Fibroblast of mammary gland (primary cell): ENCODE measurements around the gene JADE3.

Experiments used
- DNase-seq: peaks from one replicate; pipeline ENCODE4 v3.0.0-alpha.2; 2010; ENCODE audit warnings: low read depth
- H3K4me3 ChIP-seq: 2 replicates; pipeline ENCODE4 v1.5.1; 2011; ENCODE audit warnings: low read depth, mild to moderate bottlenecking, low read length, moderate library complexity; ENCODE audit not compliant: control insufficient read depth
- TF ChIP-seq, protein P1 (sequence below): conservative IDR thresholded peaks from 2 replicates; pipeline ENCODE4 v1.5.1; 2011; ENCODE audit warnings: low read depth, low read length, inconsistent platforms; ENCODE audit not compliant: control insufficient read depth, insufficient read depth

JADE3 gene

DNA sequence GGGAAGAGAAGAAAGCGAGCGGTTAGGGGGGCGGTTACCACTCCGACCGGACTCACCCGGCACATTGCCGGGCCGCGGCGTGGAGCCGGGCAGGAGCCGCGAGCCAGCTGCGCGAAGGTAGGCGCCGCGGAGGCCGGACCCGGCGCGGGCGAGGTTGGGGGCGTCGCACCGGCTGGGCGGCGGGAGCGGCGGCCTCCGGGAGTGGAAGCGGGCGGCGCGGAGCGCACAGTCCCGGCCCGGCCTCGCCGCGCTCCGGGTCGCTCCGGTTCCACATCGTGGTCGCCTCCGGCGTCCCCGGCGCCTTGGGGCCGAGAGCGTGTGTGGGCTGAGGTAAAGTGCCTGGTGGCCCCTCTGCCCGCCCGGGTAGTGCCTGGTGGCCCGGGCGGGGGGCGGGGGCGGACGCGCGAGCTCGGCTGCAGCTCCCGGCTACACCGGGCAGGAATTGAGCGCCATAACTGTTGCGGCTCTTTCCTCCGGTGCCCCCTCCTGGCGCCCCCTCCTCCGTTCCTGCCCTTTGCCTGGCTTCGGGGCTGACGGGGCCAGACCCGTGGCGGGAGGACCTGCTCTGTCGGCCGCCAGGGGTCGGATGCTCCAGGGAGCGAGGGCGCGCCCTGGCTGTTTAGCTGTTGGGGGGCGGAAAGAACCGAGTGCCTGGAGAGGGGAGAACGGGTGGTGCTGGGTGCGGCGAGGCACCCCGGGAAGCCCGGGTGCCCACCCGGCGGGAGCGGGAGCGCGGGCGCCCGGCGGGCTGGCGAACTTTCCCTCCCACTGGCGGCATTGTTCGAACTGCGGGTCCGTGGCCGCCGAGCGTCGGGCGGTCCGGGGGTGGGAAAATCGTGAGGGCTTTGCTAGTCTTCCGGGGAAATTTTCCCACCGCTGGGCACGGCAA lies 626 bp downstream of the JADE3 start:
- DNase-seq: peak; percentile 26
- TF ChIP-seq, protein P1, sequence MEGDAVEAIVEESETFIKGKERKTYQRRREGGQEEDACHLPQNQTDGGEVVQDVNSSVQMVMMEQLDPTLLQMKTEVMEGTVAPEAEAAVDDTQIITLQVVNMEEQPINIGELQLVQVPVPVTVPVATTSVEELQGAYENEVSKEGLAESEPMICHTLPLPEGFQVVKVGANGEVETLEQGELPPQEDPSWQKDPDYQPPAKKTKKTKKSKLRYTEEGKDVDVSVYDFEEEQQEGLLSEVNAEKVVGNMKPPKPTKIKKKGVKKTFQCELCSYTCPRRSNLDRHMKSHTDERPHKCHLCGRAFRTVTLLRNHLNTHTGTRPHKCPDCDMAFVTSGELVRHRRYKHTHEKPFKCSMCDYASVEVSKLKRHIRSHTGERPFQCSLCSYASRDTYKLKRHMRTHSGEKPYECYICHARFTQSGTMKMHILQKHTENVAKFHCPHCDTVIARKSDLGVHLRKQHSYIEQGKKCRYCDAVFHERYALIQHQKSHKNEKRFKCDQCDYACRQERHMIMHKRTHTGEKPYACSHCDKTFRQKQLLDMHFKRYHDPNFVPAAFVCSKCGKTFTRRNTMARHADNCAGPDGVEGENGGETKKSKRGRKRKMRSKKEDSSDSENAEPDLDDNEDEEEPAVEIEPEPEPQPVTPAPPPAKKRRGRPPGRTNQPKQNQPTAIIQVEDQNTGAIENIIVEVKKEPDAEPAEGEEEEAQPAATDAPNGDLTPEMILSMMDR: peak; percentile 33

DNA sequence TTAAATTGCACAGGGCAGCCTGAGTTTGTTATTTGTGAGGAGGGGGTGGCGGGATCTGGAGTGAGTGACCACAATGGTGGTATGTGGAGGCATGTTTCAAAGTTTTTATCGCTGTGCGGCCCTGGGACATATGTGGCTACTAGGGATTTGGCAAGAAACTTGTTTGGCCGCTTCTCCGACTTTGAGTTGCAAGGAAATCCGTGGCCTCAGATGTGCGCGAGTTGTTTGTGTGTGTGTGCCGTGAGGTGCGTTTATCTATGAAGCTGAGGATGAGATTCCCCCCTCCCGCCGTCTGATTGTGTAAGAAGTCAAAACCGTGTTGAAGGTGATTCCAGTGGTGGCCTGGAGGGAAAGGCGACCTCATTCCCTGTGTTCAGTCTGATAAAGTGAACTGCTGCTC lies 1.4 kb downstream of the JADE3 start:
- H3K4me3 ChIP-seq: peak overlapping the region; percentile 50
- DNase-seq: peak; percentile 31
- TF ChIP-seq, protein P1: no peak

More for the DNA sequence above, 626 bp downstream of the JADE3 start:
- peak overlapping the region; percentile 50 for H3K4me3 ChIP-seq

DNA sequence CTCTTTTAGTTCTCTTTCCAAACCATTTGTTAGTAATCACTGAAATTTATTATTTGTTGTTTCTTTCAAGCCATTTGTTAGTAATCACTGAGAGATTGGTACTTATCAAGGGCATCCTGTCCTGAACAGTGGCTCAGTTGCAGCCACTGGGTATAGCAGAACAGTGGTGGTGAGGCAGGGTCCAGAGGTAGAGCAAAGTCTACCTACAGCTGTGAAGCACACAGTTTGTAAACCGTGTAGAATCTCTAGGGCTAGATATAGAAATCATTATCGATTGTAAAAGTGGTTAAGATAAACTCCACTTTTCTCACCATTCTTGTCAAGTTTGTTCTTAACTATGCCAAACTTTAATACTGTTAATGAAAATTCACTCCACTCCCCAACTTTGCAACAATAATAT lies 4.1 kb downstream of the JADE3 start:
- TF ChIP-seq, protein P1: no peak
- no peak overlapping the region for H3K4me3 ChIP-seq
- DNase-seq: no peak

DNA sequence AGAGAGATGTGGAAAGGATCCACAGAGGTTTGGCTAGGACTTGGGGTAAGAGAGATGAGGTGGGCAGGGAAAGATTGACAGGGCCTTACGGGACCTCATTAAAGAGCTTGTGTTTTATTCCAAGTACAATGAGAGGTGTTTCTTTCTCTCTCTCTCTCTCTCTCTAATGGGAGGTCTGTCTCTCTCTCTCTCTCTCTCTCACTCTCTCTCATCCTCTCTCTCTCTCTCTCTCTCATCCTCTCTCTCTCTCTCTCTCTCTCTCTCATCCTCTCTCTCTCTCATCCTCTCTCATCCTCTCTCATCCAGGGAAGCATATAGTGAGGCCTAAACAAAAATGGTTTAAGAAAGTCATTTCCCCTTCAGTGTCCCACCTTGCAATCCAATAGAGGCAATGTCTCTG lies 5.4 kb downstream of the JADE3 start:
- no peak for DNase-seq

DNA sequence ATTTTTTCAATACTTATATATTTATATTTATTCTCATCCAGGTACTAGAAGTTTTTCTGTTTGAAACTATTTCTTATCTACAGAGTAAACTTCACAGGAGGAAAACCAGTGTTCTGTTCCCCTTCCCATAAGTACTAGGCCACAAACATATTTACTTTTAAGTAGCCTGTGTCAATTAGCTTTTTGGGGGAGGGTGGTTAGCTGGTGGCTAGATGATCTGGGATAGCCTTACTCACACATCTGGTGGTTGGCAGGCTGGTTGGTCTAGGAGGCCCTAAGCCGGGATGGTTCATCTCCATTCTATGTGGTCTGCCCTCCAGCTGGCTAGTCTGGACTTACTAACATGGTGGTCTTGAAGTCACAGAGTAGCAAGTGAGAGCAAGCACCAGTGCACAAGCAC lies 6.2 kb downstream of the JADE3 start:
- DNase-seq: peak; percentile 10
- no peak overlapping the region for H3K4me3 ChIP-seq
- TF ChIP-seq, protein P1: no peak

More for the DNA sequence above, 5.4 kb downstream of the JADE3 start:
- no peak overlapping the region for H3K4me3 ChIP-seq
- TF ChIP-seq, protein P1: no peak

DNA sequence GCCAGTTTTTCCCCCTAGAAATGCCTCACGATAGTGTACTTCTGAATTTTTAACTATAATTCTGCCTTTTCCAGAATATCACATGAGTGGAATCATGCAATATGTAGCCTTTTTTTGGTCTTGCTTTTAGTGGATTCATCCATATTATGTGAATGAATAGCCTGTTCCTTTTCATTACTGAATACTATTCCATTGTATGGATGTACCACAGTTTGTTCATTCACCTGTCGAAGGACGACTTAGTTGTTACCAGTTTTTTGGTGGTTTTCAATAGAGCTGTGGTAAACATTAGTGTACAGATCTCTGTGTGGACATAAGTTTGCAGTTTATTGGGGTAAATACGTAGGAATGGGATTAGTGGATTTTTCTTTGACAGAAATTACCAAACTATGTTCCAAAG lies 8.0 kb downstream of the JADE3 start:
- H3K4me3 ChIP-seq: no peak overlapping the region
- DNase-seq: no peak
- TF ChIP-seq, protein P1: no peak

DNA sequence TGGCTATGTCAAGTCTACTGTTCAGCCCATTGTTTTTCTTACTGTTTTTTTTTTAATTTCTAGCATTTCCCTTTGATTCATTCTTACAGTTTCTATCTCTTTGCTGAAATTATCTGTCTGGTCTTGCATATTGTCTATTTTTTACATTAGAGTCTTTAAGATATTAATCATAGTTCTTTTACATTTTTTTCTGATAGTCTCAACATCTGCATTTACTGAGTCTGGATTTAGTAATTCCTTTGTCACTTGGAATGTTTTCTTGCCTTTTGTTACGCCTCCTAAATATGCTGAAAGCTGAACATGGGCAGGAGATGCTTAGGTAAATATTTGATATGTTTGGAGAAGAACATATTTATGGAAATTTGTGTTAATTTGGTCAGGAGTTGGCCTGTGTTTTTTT lies 10.4 kb downstream of the JADE3 start:
- no peak for DNase-seq
- TF ChIP-seq, protein P1: no peak
- H3K4me3 ChIP-seq: no peak overlapping the region
